ENCODE results near the gene EEF1AKMT2.
A peak's percentile ranks its signal among the peaks of the same experiment; 100 is the strongest.

- TF ChIP-seq POLR2A (IDR thresholded peaks at IDR 0.05) = no peak
- TF ChIP-seq, protein P1, sequence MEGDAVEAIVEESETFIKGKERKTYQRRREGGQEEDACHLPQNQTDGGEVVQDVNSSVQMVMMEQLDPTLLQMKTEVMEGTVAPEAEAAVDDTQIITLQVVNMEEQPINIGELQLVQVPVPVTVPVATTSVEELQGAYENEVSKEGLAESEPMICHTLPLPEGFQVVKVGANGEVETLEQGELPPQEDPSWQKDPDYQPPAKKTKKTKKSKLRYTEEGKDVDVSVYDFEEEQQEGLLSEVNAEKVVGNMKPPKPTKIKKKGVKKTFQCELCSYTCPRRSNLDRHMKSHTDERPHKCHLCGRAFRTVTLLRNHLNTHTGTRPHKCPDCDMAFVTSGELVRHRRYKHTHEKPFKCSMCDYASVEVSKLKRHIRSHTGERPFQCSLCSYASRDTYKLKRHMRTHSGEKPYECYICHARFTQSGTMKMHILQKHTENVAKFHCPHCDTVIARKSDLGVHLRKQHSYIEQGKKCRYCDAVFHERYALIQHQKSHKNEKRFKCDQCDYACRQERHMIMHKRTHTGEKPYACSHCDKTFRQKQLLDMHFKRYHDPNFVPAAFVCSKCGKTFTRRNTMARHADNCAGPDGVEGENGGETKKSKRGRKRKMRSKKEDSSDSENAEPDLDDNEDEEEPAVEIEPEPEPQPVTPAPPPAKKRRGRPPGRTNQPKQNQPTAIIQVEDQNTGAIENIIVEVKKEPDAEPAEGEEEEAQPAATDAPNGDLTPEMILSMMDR (IDR thresholded peaks at IDR 0.05) = no peak
- TF ChIP-seq EP300 (IDR thresholded peaks at IDR 0.05) = no peak
- peak in 1 of 3 donors; percentile 21 for TF ChIP-seq POLR2AphosphoS5 (IDR thresholded peaks at IDR 0.05)
These were observed 52.4 kb downstream of the EEF1AKMT2 start for GRCh38 chr10:124739119-124739921.
